Activated T-helper 9 cell treated with anti-CD3 and anti-CD28 coated beads, Interleukin-2, amount 50 U/mL, for 16 hours (primary cell): ENCODE data around the gene FOXF1.

Experiments used
- DNase-seq: peaks from one replicate; pipeline ENCODE4 v3.0.0-alpha.2; 2020; ENCODE audit warnings: low read depth

Gene FOXF1

DNA sequence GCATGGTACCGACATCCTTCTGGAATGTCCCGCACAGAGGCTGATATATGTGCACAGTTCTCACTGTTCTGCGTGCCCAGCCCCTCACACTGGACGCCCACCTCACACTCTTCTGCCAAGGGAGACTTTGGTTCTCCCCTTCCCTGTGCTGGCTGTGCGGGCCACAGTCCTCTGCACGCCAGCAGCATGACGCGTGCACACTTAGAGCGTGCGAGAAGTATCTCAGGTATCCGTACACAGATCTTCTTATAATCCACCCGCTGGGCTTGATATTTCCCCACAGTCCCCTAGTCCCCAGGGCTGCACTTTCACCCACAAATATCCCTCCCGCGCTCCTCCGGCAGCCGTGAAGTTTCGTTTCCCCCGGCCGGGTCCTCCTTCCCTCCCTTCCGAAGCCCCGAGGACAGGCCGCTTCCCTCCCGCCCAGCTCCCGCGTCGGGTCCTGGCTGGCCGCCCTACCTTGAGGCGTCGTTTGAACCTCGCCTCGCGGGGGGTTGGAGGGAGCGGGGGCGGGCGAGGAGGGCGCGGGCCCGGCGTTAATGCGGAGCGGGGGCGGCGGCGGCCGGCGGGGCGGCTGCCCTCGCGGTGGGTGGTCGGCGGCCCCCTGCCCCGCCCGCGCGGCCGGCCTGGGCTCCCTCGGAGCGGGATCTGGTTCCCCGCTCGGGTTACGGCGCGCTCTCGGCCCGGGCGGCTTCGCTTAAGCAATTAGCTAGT lies 5.0 kb upstream of the FOXF1 start:
- DNase-seq, result no peak

GRCh38 chr16:86505899-86506864 lies 4.1 kb upstream of the FOXF1 start:
- no peak for DNase-seq

DNA sequence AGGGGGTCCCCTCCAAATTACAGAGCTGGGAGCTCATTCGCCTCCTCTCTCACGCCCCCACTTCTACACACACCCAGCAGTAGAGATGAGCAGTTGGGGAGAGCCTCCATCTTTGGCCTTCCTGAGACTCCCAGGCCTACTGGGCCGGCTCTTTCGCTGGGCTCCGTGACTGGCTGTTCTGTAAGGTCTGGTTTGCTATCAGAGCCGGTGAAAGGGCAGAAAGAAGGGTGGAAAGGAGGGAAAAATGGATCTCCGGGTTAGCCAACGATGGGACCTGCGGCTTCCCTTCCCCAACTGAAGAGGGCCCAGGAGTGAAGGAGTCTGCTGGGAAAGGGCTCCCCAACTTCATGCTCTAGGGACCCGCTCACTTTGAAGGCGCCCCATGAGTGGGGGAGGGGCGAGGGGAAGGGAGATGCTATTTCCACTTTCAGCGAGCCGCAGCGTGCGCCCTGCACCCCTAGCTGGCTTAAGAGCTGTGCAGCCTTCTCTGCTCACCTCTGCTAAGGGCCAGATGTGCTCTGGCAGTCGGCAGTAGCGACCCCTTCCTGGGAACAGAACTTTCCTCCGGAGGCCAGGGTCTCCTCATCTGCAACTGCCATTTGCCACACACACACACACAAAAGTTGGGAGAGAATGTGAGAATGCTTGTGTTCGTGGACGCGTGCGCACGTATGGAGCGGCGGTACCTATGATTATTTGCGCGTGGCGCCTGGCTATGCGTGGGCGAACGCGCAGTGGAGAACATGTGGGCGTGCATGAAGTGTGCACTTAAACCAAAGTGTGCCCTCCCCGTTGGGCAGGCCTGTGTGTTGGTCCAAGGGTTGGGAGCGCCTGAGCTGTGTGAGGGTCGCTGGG lies 2.9 kb upstream of the FOXF1 start:
- no peak for DNase-seq

DNA sequence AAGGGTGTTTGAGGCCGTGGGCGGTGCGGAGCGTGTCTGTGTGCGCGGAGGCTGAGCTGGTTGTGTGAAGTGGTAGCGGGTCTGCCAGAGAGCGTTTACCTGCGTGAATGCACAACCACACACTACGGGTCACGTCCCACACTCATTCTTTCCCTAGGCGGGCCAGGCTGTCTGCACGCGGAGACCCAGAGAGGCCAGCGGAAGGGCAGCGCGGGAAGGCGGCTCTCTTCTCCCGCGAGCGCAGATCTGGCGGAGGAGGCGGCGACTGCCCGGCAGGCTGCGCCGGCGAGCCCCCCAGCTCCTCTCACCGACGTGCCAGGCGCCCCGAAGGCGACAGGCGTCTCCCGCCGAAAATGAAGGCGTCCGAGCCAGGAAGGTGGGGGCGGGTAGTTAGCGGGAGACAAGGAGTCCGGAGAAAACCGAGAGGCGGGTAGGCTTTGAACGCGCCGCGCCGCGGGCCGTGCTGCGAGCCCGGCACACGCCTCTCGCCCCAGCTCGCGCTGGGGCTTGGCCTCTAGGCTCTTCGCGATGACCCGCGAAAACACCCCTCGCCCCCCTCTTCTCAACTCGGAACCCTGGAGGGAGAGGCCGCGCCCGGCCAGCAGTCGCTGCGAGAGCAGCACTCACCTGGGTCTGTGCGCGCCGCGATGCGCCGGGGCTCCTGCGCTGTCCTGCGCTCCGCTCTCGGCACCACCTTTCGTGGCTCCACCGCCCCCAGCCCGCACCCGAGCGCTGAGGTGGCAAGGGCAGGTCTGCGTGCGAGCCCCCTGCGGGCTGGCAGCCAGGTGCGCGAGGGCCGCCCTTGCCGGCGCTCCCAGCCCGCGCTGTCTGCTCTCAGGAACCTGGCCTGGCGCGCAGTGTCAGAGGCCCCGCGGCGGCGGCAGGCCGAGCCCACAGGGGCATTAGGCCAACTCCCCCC lies 2.0 kb upstream of the FOXF1 start:
- DNase-seq, result no peak

- DNase-seq, result no peak
Observed at GRCh38 chr16:86508947-86509758, 1.2 kb upstream of the FOXF1 start.

- no peak for DNase-seq
Observed at GRCh38 chr16:86509759-86510464, 415 bp upstream of the FOXF1 start.

GRCh38 chr16:86511317-86512161 lies 1.2 kb downstream of the FOXF1 start:
- no peak for DNase-seq

GRCh38 chr16:86512301-86512859 lies 2.1 kb downstream of the FOXF1 start:
- no peak for DNase-seq

DNA sequence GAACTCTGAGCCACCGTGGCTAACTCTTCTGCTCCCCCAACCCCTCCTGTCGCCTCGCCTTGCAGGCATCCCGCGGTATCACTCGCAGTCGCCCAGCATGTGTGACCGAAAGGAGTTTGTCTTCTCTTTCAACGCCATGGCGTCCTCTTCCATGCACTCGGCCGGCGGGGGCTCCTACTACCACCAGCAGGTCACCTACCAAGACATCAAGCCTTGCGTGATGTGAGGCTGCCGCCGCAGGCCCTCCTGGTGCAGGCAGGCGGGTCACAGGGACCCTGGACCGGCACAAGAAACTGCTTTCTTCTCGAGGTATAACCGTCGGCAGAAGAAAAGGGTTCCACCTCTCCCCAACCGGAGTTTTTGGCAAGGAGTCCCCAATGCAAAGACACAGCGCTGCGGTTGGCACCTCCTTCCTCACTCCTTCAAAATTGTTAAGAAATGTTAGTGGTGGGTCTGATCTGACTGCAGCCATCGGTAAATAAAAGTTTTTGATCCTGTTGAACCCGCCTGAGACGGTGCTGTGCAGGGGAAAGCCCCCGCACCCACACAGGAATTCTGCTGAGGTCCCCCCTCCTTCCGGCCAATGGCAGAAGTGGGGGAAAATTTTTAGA lies 2.6 kb downstream of the FOXF1 start:
- no peak for DNase-seq

- no peak for DNase-seq
Observed at GRCh38 chr16:86513471-86514277, 3.3 kb downstream of the FOXF1 start.

DNA sequence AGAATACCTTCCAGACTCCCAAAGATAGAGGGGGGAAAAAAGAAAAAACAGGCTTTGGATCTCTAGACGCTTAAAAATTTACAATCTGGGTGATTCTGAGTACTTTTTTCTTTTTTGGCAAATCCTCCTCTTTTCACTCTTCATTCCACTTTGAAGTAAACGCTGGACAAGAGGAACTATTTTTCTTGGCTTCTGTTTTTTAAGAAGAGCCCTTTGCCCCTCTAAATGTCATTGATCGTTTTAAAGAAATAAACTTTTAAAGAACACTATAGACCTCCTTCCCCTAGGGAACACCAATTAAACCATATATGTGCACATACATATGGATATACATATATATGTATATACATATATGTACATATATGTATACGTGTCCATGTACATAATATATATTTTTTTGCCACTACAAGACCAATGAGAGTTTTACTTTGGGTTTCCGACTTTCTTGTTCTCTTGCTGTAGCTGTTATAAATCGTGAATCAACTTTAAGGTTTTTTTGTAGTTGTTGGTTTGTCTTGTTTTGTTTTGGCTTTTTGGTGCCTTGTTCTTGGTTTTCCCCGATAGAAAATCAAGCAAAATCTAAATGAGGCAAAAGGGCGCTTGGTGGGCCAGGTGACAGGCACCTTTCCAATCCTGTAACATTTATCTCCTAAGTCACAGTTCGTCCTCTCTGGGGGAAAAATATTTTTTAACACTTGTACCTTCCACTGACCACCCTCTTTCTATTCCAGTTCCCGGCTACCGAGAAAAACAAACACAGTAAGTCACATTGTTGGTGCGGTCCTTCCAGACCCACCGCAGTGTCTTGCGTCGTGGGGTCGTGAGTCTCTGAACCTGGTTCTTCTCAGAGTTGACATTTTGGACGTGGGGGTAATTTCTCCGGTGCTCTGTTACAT lies 4.4 kb downstream of the FOXF1 start:
- no peak for DNase-seq

- DNase-seq, result no peak
Observed at GRCh38 chr16:86515413-86515776, 5.1 kb downstream of the FOXF1 start.

DNA sequence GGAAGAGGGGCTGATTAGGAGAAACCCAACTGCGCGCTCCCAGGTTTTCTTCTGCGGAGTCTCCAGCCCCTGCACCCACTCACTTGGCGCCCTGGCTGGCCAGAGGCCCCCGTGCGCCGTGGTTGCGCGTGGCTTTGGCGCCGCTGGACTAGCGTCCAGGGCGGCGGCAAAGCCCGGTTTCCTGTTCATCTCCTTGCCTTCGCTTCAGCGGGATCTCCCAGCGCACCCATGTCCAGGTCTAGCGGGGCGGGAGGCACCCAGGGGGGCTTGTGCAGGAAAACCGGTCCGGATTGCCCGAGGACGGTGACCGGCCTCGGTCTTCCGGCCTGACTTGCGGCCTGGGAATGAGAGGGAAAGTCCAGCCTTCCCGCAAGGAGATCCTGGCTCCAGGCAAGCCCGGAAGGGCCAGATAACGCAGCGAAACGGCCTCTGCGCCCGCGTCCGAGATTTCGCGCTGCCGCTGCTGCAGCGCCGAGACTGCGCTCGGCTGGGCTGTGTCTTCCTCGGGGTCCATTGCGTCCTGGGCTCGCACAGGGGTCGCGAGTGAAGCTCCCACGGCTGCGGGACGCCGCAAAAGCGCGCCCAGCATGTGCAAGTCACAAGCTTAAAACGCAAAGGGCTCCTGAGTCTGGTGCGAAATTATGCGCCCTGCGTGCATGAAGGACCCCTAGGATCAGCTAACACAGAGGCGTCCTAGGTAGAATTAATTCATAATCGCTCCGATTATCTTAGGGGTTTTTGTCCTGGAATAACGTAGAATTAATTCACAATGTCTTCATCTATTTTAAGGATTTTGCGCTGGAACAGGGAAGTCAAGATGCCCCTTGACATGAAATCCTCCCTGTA lies 5.7 kb downstream of the FOXF1 start:
- no peak for DNase-seq

DNA sequence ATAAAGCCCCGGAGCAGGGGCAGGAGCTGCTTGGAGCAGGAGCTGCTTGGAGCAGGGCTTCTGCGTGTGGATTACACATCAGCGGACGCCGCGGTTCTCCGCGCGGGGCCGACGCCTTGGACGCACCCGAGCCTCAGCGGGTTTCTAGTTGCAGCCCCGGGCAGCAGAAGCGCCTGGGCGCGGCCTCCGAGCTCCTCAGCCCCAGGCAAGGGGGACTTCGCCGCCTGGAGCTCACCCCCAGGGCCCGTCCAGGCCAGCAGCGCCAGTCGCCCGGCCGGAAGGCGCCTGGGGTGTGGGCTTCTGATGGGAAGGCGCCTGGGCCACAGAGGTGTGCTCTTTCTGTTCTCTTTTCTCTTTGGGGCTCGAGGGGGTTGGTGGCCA lies 6.3 kb downstream of the FOXF1 start:
- DNase-seq, result no peak

DNA sequence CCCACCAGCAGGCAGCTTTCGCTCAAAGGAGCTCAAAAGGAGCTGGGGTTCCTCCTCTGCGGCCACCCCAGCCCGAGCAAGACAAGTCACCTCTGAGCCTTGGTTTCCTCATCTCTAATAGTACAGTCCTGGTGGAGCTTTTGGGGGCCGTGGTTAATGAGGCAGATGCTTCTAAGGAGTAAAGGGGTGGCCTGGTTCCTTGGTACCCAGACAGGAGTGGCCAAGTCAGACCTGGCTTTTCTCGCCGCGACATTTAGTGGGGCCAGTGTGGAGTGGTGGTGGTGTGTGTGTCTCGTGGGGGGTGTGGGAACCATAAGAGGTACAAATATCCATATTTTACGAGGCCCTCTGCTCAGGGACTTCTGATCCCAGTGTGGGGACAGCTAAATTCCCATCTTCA lies 6.7 kb downstream of the FOXF1 start:
- DNase-seq, result no peak
